K562 (cell line): ENCODE results near the gene COX5A. TPM values are rescaled to one million over a fixed set of nuclear protein-coding genes. Genes with fewer than 3 reads are reported as not detected.

Experiments used
- ATAC-seq: fragments of 200-7000 bp; cut with Tn5 transposase; 3 replicates; pipeline ENCODE4 v1.9.1; 2020; ENCODE audit warnings: moderate library complexity
- BruUV-seq: library from RNA; stranded (reverse); fragments of 400-500 nt; replicated peaks from 2 replicates; lab custom pipeline; 2021; lab: Mats Ljungman, UMichigan
- CTCF ChIA-PET: fragments of 300-600 bp; formaldehyde crosslinking; extraction: SDS; loops from one replicate; lab custom pipeline; 2021; ENCODE audit warnings: low intra/inter-chr PET ratio; lab: Yijun Ruan, JAX
- POLR2A ChIA-PET: fragments of 300-600, 350-650 bp; sonication (Branson Sonifier 250); formaldehyde crosslinking; extraction: SDS; loops from one replicate; lab custom pipeline; 2021; ENCODE audit warnings: antibody characterized with exemption, inconsistent platforms; lab: Yijun Ruan, JAX
- DNase-seq, 4 experiments: peaks; one replicate each; pipeline versions ENCODE4 v3.0.0 to v3.0.0-alpha.2; 2011 to 2018; ENCODE audit warnings: low spot score in 3 of 4, mixed read lengths in 3 of 4; ENCODE audit errors: extremely low read depth in 1 of 4
- FAIRE-seq: peaks from 2 replicates; lab custom pipeline; 2011; peaks lifted over from hg19 to GRCh38; lab: Jason Lieb, UNC
- H2AFZ ChIP-seq: 2 replicates; pipeline ENCODE4 v1.6.0; 2011; ENCODE audit warnings: low read depth, low read length, control low read depth, inconsistent platforms
- H3K27ac ChIP-seq: fragments of 200-600 bp; 3 replicates; pipeline ENCODE4 v1.8.0; 2011; ENCODE audit warnings: low read depth, mild to moderate bottlenecking, control low read depth, inconsistent platforms, low read length, moderate library complexity, mixed read lengths; ENCODE audit errors: extremely low read depth
- H3K27me3 ChIP-seq, 2 experiments: fragments of 300-600 bp in 1 of 2; 2 replicates in 1 of 2; 3 replicates in 1 of 2; pipeline versions ENCODE4 v1.6.0 to v1.8.0; 2011; ENCODE audit warnings: inconsistent platforms in 2 of 2, low read length in 2 of 2, mild to moderate bottlenecking in 1 of 2, mixed read lengths in 1 of 2, moderate library complexity in 1 of 2; ENCODE audit not compliant: control insufficient read depth in 2 of 2, insufficient read depth in 2 of 2
- H3K36me3 ChIP-seq: fragments of 300-600 bp; 3 replicates; pipeline ENCODE4 v1.8.0; 2011; ENCODE audit warnings: mild to moderate bottlenecking, low read length, inconsistent platforms; ENCODE audit not compliant: control insufficient read depth, insufficient read depth
- H3K4me1 ChIP-seq, 2 experiments: fragments of 200-600 bp in 1 of 2; replicated peaks in 1 of 2; 2 replicates in 1 of 2; 3 replicates in 1 of 2; pipeline versions ENCODE4 v1.5.1 to v1.8.0; 2011; ENCODE audit warnings: inconsistent platforms in 2 of 2, low read length in 2 of 2, mild to moderate bottlenecking in 1 of 2, mixed read lengths in 1 of 2, moderate library complexity in 1 of 2; ENCODE audit not compliant: control insufficient read depth in 2 of 2, insufficient read depth in 2 of 2
- H3K4me2 ChIP-seq: 2 replicates; pipeline ENCODE4 v1.6.1; 2011; ENCODE audit warnings: low read length, control low read depth, inconsistent platforms, mixed read lengths; ENCODE audit not compliant: insufficient read depth
- H3K4me3 ChIP-seq: fragments of 200-600 bp; sonication (generic), shearing (Covaris generic); 2 replicates; pipeline ENCODE4 v1.5.1; 2016; ENCODE audit warnings: control low read depth, inconsistent platforms
- H3K79me2 ChIP-seq: fragments of 200-600 bp; 3 replicates; pipeline ENCODE4 v1.8.0; 2011; ENCODE audit warnings: low read length, inconsistent platforms; ENCODE audit not compliant: control insufficient read depth, insufficient read depth
- H3K9ac ChIP-seq, 2 experiments: 2 replicates each; pipeline versions ENCODE4 v1.6.0 to v1.6.1; 2011; ENCODE audit warnings: low read depth in 2 of 2, low read length in 2 of 2, control low read depth in 1 of 2, inconsistent platforms in 1 of 2, mild to moderate bottlenecking in 1 of 2, mixed read lengths in 1 of 2; ENCODE audit not compliant: insufficient read depth in 1 of 2
- H3K9me1 ChIP-seq: one replicate; pipeline ENCODE4 v1.6.0; 2011; ENCODE audit warnings: inconsistent platforms, mild to moderate bottlenecking, low read length, moderate library complexity; ENCODE audit not compliant: control insufficient read depth, insufficient read depth
- H3K9me3 ChIP-seq: replicated peaks from 2 replicates; pipeline ENCODE4 v1.5.1; 2011; ENCODE audit warnings: low read depth, low read length, inconsistent platforms; ENCODE audit not compliant: control insufficient read depth, insufficient read depth
- H4K20me1 ChIP-seq: replicated peaks from 2 replicates; pipeline ENCODE4 v1.6.1; 2011; ENCODE audit warnings: low read length, inconsistent platforms, mixed read lengths; ENCODE audit not compliant: control insufficient read depth, insufficient read depth
- ARID2 ChIP-seq: fragments of 450-650 bp; IDR thresholded peaks from 2 replicates; pipeline ENCODE4 v1.6.1; 2017; ENCODE audit warnings: antibody characterized with exemption, mild to moderate bottlenecking
- BCL6 ChIP-seq: fragments of 250-450 bp; sonication (Bioruptor Pico); IDR thresholded peaks from 2 replicates; pipeline ENCODE4 v1.4.0; 2020
- BRF2 ChIP-seq: IDR thresholded peaks from 3 replicates; pipeline ENCODE4 v1.6.1; 2011; ENCODE audit warnings: borderline replicate concordance, mild to moderate bottlenecking; ENCODE audit not compliant: insufficient read length, insufficient read depth
- CXXC5 ChIP-seq: fragments of 250-450 bp; sonication (Bioruptor Pico); IDR thresholded peaks from 2 replicates; pipeline ENCODE4 v1.8.0; 2022; ENCODE audit warnings: inconsistent platforms, mild to moderate bottlenecking, moderate library complexity
- DDX20 ChIP-seq: fragments of 450-650 bp; IDR thresholded peaks from 2 replicates; pipeline ENCODE4 v1.6.1; 2016; ENCODE audit warnings: missing genetic modification characterization, low read depth, mild to moderate bottlenecking, missing compliant biosample characterization, moderate library complexity
- EGR1 ChIP-seq: fragments of 450-650 bp; conservative IDR thresholded peaks from 2 replicates; pipeline ENCODE4 v1.6.1; 2017; ENCODE audit warnings: mild to moderate bottlenecking
- EWSR1 ChIP-seq: fragments of 450-650 bp; IDR thresholded peaks from 2 replicates; pipeline ENCODE4 v1.6.1; 2018; ENCODE audit warnings: borderline replicate concordance, mild to moderate bottlenecking, low read depth, moderate library complexity; ENCODE audit not compliant: partially characterized antibody
- EZH2 ChIP-seq: IDR thresholded peaks from 2 replicates; pipeline ENCODE4 v1.6.1; 2012; ENCODE audit warnings: low read depth, mild to moderate bottlenecking, inconsistent platforms, low read length, borderline replicate concordance
- FOXA1 ChIP-seq: fragments of 450-650 bp; IDR thresholded peaks from 2 replicates; pipeline ENCODE4 v1.6.1; 2016; ENCODE audit warnings: mild to moderate bottlenecking, borderline replicate concordance
- GTF2F1 ChIP-seq: IDR thresholded peaks from 2 replicates; pipeline ENCODE4 v1.6.1; 2011; ENCODE audit warnings: low read depth, low read length, improper control_type of control experiment
- PCBP2 ChIP-seq: fragments of 200-400 bp; formaldehyde crosslinking; IDR thresholded peaks from 2 replicates; pipeline ENCODE4 v1.6.1; 2018; ENCODE audit warnings: low read length, low read depth, mild to moderate bottlenecking, moderate library complexity; ENCODE audit not compliant: poor library complexity, severe bottlenecking
- PHB2 ChIP-seq: fragments of 450-650 bp; IDR thresholded peaks from 2 replicates; pipeline ENCODE4 v1.6.1; 2017; ENCODE audit warnings: low read depth
- SRSF9 ChIP-seq: fragments of 200-400 bp; formaldehyde crosslinking; IDR thresholded peaks from 2 replicates; pipeline ENCODE4 v1.6.1; 2017; ENCODE audit warnings: low read depth, low read length, borderline replicate concordance
- ZNF12 ChIP-seq: sonication (generic); formaldehyde crosslinking; IDR thresholded peaks from 2 replicates; pipeline ENCODE4 v1.4.0; 2020; ENCODE audit warnings: mild to moderate bottlenecking, missing genetic modification reagents
- ZNF232 ChIP-seq: sonication (generic); formaldehyde crosslinking; IDR thresholded peaks from 2 replicates; pipeline ENCODE4 v1.8.0; 2022; ENCODE audit warnings: mild to moderate bottlenecking, missing genetic modification reagents
- ZNF445 ChIP-seq: fragments of 250-450 bp; sonication (Bioruptor Pico); IDR thresholded peaks from 2 replicates; pipeline ENCODE4 v1.4.0; 2020; ENCODE audit warnings: low read depth, mild to moderate bottlenecking, moderate library complexity
- ZNF668 ChIP-seq: fragments of 250-450 bp; sonication (Bioruptor Pico); IDR thresholded peaks from 2 replicates; pipeline ENCODE4 v1.8.0; 2022; ENCODE audit warnings: mild to moderate bottlenecking, inconsistent platforms
- ZZZ3 ChIP-seq: fragments of 450-650 bp; IDR thresholded peaks from 2 replicates; pipeline ENCODE4 v1.6.1; 2016; ENCODE audit warnings: antibody characterized with exemption, mild to moderate bottlenecking, moderate library complexity
- WGBS: fragments of 100-300 bp; shearing (Covaris generic); methylation state at CpG from one replicate; pipeline ENCODE4 v1.1.6; 2016; ENCODE audit warnings: low coverage, mixed read lengths; ENCODE audit not compliant: insufficient coverage; ENCODE audit errors: missing lambda C conversion rate; 5-methylcytosine and 5-hydroxymethylcytosine counted together
- in situ Hi-C: fragments of 300-500 bp; cut with MboI; formaldehyde crosslinking; loops from 4 replicates; pipeline ENCODE4 v1.15.0; 2018; ENCODE audit warnings: inconsistent platforms, mixed read lengths
- intact Hi-C: fragments of 100-400 bp; cut with micrococcal nuclease; formaldehyde crosslinking; loops from 2 replicates; pipeline ENCODE4 v1.14.2; 2022
- polyA plus RNA-seq, 8 experiments: library from polyadenylated mRNA; depleted of rRNA in 4 of 8; stranded (reverse) in 5 of 8; unstranded in 3 of 8; fragments of >200 nt; fragmentation: Nextera tagmentation in 2 of 8; fragmentation: Illumina TruSeq in 1 of 8; extraction: Ambion mirVana in 2 of 8; extraction: Trizol in 1 of 8; gene quantifications; 2 replicates each; pipeline versions ENCODE4 v1.2.1 to v1.2.3, GENCODE V29; 2011 to 2014; ENCODE audit warnings: inconsistent platforms in 1 of 8, missing spikeins in 1 of 8
- total RNA-seq, 7 experiments: library from RNA; depleted of rRNA in 6 of 7; stranded (reverse); fragments of >200 nt in 6 of 7; fragmentation: Illumina TruSeq in 2 of 7; extraction: Trizol in 2 of 7; gene quantifications; 2 replicates each; pipeline versions ENCODE4 v1.2.1 to v1.2.3, GENCODE V29; 2011 to 2021; ENCODE audit warnings: low replicate concordance in 1 of 7

COX5A gene
- total and polyA plus RNA-seq, 9 of the 15 experiments (the other 6 are each of a cell fraction or from before 2014, with no cell fraction given): 86.8 to 553 (median 371) TPM

- Histone ChIP-seq H4K20me1 (no peaks in the 10 kb centered on the region), H3K9me3 (no peaks in the 10 kb centered on the region), H3K27me3 (no peaks in the 10 kb centered on the region), H3K27ac (no peak overlapping the region), H3K36me3 (peaks cover 88% of the 10 kb centered on the region), H3K9me1 (no peaks in the 10 kb centered on the region), H3K4me2 (no peak overlapping the region), H3K9ac (no peak overlapping the region), H3K4me1 (no peaks in the 10 kb centered on the region; a peak in 1 of 5 replicates), H2AFZ (no peak overlapping the region), H3K79me2 (peaks cover 26% of the 10 kb centered on the region), H3K4me3 (no peak overlapping the region)
- in situ Hi-C loops: no loop called here
- 90% methylated on average over 3 of the region's 3 CpGs for WGBS
- FAIRE-seq: no peak
- intact Hi-C loops: no loop called here
- ChIA-PET POLR2A (interaction anchor here (1.0 to 2.2 kb wide), 2 partner anchors 10 to 13 kb away, joined by 3 to 4 read pairs; no protein-coding TSS in a partner anchor), CTCF (no interaction called here)
- no TSS peak for BruUV-seq
- TF ChIP-seq EGR1 (no peak), ARID2 (no peak), ZNF445 (no peak), ZNF668 (no peak), DDX20 (tag) (no peak), CXXC5 (CRISPR knock-in tag) (no peak), PCBP2 (no peak), BCL6 (CRISPR knock-in tag) (no peak), BRF2 (no peak), ZZZ3 (no peak), SRSF9 (no peak), GTF2F1 (no peak), FOXA1 (no peak), ZNF12 (no peak), EZH2 (no peak), PHB2 (no peak), EWSR1 (no peak), ZNF232 (CRISPR knock-in tag) (no peak)
- ATAC-seq: no peak
- DNase-seq: no peak
Measured at GRCh38 chr15:74924525-74924924, 13.3 kb downstream of the COX5A start.
